ENCODE data around the gene RGS2. TPM values are rescaled to one million over a fixed set of nuclear protein-coding genes. Genes with fewer than 3 reads are reported as not detected.

The RGS2 gene
- total RNA-seq, 1 experiment from 2014 or later: 4.5 TPM

GRCh38 chr1:192794768-192795035 lies 14.1 kb upstream of the RGS2 start:
- no peak overlapping the region for H3K4me3 ChIP-seq (ENCODE audit: low read depth in 2 of 2, low read length in 2 of 2)
- no peaks in the 10 kb centered on the region for H3K27me3 ChIP-seq (ENCODE audit: control insufficient read depth, insufficient read depth, low read length)
- no peaks in the 10 kb centered on the region for H3K4me1 ChIP-seq (ENCODE audit: control insufficient read depth, insufficient read depth, low read length)
- in situ Hi-C loops (cut with HindIII; ENCODE audit: low pct_unique_long_range_greater_than_20kb, low sequenced_read_pairs): no loop called here
- DNase-seq (ENCODE audit: low read depth, low spot score) (no peak), ATAC-seq (no peak)
- no peaks in the 10 kb centered on the region for H3K36me3 ChIP-seq (ENCODE audit: control insufficient read depth, insufficient read depth, low read length)
- no TSS peak for BruUV-seq (replicated peaks)
- CTCF ChIA-PET: no interaction called here
- no peaks in the 10 kb centered on the region for H3K9me3 ChIP-seq (ENCODE audit: control insufficient read depth, insufficient read depth, low read depth, low read length)
- POLR2A ChIA-PET: no interaction called here
- no peak for TF ChIP-seq REST (IDR thresholded peaks at IDR 0.05; ENCODE audit: insufficient read depth in 1 of 2, low read depth in 2 of 2, low read length in 1 of 2)
- TF ChIP-seq SIN3A (IDR thresholded peaks at IDR 0.05; ENCODE audit: borderline replicate concordance, insufficient read depth, low read depth, low read length): no peak
- TF ChIP-seq TCF7L2 (IDR thresholded peaks at IDR 0.05; ENCODE audit: low read depth, low read length): no peak
- no peak for TF ChIP-seq CTCF (IDR thresholded peaks at IDR 0.05)
- no peak for TF ChIP-seq POLR2AphosphoS5 (IDR thresholded peaks at IDR 0.05; ENCODE audit: low read depth, low read length)
- intact Hi-C loops (cut with micrococcal nuclease; ENCODE audit: unreplicated experiment): no loop called here
- H3K27ac ChIP-seq (ENCODE audit: low read length): no peak overlapping the region

GRCh38 chr1:192795916-192796618 lies 12.8 kb upstream of the RGS2 start:
- DNase-seq (ENCODE audit: low read depth, low spot score) (no peak), ATAC-seq (no peak)
- Histone ChIP-seq H3K4me3 (ENCODE audit: low read depth in 2 of 2, low read length in 2 of 2) (no peak overlapping the region), H3K36me3 (ENCODE audit: control insufficient read depth, insufficient read depth, low read length) (no peaks in the 10 kb centered on the region), H3K27ac (ENCODE audit: low read length) (no peak overlapping the region), H3K4me1 (ENCODE audit: control insufficient read depth, insufficient read depth, low read length) (no peaks in the 10 kb centered on the region), H3K27me3 (ENCODE audit: control insufficient read depth, insufficient read depth, low read length) (no peaks in the 10 kb centered on the region), H3K9me3 (ENCODE audit: control insufficient read depth, insufficient read depth, low read depth, low read length) (no peaks in the 10 kb centered on the region)
- ChIA-PET CTCF (no interaction called here), POLR2A (no interaction called here)
- TF ChIP-seq REST (IDR thresholded peaks at IDR 0.05; ENCODE audit: insufficient read depth in 1 of 2, low read depth in 2 of 2, low read length in 1 of 2) (no peak), TCF7L2 (IDR thresholded peaks at IDR 0.05; ENCODE audit: low read depth, low read length) (no peak)
- no TSS peak for BruUV-seq (replicated peaks)
- in situ Hi-C loops (cut with HindIII; ENCODE audit: low pct_unique_long_range_greater_than_20kb, low sequenced_read_pairs) (no loop called here), intact Hi-C loops (cut with micrococcal nuclease; ENCODE audit: unreplicated experiment) (no loop called here)
